ENCODE results near the gene KDM5B.

KDM5B gene

DNA sequence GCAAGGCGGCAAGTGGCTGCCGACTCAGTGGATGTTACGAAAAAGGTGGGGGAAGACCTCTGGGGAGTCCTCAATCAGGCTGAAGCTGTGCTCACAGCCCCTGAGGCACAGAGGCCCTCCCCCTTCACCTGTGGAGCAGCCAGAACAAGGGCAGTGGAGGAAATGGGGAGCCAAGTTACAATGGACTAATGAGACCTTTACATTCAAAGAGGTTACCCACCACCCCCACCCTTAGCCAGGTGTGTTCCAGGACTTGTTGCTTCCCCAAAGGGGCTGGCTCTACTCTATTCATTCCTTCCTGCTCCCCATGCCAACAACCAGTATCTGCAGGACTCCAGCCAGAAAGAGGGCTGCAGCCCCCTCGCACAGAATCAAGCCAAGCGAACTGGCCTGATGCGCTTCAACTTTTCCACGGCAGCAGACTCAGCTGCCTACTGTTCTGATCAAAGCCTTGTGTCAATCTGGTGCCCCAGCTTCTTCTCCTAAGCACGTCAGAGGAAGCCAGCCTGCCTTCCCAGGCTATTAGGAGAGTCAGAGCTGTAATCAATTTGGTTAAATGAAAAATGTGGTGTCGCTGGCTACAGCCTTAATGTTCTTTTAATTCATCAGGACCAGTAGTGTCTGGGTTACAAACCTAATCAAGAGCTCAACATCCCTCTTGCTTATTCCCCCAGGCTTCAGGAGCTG lies 96.1 kb downstream of the KDM5B start:
- DNase-seq = no peak

- DNase-seq = no peak
Measured at GRCh38 chr1:202710070-202711045, 97.9 kb downstream of the KDM5B start, which contains the start of gene SYT2. TSS of gene SYT2 (minus strand) at chr1:202710454. CDS start at chr1:202605772, 104,682 bp downstream.

- no peak for DNase-seq
Measured at GRCh38 chr1:202709276-202710041, 98.8 kb downstream of the KDM5B start.

GRCh38 chr1:202708456-202709275 lies 99.6 kb downstream of the KDM5B start:
- DNase-seq = no peak

DNA sequence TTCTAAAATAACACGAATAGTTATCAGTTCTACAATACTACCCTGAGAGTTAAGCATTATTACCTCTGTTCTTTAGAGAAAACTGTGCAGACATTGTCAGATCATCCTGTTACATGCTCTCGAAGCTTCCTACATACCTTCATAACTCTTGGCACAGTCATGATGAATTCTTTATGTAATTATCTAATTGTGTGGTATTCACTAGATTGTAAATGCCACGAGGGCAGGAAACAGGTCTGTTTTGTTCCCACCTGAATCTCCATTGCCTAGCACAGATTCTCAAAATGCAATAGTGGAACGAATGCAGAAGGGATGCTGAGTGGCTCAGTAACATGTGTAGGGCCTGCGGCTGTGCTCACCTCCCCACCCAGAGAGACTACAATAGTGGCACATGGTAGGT lies 101.4 kb downstream of the KDM5B start:
- no peak for DNase-seq

GRCh38 chr1:202704601-202705000 lies 103.6 kb downstream of the KDM5B start:
- DNase-seq = no peak

DNA sequence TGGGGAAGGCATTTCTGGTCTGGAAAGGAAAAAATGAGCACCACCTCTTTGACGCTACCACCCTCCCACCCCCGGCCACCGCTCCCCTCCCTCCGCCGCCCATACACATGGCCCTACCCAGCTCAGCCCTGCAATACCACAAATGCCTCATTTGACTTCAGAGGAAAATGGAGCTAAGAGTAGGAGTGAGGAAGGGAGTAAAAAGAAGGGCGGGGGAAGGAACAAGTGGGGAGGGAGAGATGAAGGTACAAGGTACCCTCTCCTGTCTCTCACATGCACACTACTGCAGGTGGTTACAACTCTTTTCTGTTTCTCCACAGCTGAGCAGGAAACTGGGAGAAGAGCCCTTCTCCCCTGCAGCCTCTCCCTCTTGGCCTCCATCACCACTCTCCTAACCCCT lies 105.0 kb downstream of the KDM5B start:
- DNase-seq = no peak

DNA sequence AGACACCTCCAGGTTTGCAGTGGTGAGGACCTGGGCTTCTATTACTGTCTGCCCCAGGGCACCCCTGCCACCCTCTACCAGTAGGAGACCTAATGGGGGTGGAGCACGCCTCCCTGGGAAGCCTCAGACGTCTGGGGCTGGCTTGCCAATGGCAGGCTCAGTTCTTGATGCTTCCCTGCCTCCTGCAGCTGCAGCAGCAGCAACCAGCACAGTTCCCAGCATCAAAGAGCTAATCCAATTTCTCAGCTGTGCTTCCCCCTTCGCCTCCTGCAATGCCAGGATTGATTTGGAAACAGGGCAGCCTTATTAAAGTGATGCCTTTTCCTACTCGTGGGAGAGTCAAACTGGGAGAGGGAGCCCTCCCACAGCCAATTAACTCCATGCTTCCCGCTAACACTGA lies 106.1 kb downstream of the KDM5B start:
- DNase-seq = no peak

DNA sequence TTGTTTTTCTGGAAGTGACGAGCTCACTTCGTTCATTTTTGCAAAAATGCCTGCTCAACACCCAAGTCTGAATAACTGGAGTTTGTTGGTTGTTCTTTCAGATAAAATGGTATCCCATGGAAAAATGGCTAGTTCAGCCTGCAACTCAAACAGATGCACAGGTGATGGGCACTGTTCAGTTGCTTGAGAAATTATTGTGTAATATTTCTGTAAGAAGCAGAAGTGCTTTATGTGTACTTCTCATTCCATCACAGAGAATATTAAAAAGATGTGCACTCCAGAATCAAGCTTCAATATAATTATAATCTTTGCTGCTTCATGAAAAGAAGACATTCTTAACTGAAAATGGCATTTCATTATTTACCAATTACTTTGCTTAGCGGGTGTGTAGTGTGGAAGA lies 107.0 kb downstream of the KDM5B start:
- DNase-seq = no peak

GRCh38 chr1:202700061-202700460 lies 108.2 kb downstream of the KDM5B start:
- DNase-seq = no peak

GRCh38 chr1:202698276-202698675 lies 109.9 kb downstream of the KDM5B start:
- no peak for DNase-seq

DNA sequence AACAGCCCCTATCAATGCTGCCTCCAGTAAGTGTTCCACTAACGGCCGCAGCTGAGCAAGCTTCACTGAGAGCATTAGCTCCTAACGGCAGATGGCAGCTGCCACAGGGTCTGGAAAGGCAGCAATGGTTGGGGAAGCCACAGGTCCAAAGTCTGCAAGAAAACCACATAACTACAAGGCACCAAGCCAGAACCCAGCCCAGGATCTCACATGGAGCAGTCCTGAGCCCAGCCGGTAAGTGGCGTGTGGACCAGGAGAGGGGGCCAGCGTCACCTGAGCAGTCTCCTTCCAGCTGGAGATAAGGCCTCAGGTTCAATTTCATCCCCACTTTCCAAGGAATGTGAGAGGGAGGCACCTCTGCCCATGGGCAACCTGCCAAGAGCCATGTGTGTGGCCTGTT lies 111.2 kb downstream of the KDM5B start:
- no peak for DNase-seq

DNA sequence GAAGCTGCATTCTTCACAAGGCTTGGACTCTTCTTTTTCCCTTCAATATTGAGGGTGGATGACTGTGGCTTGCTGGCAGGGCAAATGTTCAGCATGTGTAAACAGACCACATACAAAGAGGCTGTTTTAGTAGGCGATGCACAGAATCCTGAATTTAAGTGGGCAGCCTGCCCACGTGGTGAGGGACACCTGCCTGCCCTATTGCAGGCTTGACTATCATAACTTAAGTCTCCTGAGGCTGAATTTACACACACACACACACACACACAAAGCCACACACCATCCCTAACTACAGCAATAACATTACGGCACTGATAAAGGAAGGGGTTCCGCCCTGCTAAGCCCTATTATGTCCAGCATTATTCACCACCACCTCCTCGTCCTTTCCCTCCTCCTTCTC lies 113.9 kb downstream of the KDM5B start:
- no peak for DNase-seq

DNA sequence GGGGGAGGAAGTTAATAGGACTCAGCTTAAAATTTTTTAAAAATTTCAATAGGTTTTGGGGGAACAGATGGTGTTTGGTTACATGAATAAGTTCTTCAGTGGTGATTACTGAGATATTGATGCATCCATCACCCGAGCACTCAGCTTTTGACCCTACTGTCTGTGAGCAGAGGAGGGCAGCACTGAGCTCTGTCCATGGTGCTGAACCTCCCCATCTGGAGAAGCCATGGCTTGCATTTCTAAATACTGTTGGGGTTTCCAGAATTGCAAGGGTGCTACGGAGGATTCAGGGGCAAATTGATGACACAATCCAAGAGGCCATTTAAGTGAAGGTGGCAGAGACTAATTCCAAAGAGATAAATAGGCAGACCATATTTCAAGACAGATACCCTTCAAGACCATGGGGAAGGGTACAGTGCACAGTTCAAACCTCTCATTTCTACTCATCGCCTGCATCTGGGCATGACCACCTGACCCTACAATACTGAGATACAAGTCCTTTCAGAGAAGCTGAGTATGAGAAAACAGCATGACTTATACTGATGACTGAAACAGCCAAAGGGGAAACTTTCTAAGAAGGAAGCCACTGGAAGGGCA lies 115.2 kb downstream of the KDM5B start:
- peak; percentile 30 for DNase-seq

GRCh38 chr1:202691816-202692215 lies 116.4 kb downstream of the KDM5B start:
- no peak for DNase-seq

GRCh38 chr1:202689493-202690342 lies 118.5 kb downstream of the KDM5B start:
- no peak for DNase-seq

- no peak for DNase-seq
Measured at GRCh38 chr1:202689082-202689481, 119.1 kb downstream of the KDM5B start.

DNA sequence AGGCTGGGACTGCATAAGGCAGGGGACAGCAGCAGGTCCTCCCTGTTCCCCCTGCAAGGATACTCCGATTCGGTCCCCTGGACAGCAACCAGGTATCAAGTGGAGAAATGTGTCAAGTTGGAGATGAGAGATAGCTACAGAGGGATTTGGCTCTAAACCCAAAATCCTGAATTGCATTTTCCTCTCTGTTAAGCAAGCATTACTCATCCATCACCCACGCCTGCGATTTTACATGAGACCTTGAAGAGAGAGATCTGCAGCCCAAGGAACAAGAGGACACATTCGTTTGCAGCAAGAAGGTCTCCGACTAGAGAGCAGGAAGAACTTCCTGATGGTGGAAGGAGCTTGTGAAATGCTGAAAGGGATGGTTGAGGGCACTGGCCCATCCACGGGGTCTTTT lies 119.8 kb downstream of the KDM5B start:
- no peak for DNase-seq

DNA sequence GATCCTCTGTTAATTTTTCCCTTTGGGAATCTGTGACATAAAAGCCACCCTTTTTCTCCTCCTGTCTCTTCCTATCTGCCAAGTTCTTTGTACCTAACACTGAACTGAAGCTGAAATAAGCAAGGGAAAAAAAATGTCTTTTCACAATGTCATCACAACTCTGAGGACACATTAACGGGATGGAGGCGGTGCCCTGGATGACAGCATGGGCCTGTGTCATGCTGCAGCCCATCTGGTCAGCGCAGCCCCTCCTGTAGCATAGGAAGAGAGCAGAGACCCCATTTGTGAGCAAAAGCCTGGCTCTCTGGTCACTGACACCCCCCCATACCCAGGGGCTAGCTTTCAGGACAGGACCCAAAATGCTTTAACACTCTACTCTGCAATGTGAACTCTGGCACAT lies 120.4 kb downstream of the KDM5B start:
- DNase-seq = no peak

DNA sequence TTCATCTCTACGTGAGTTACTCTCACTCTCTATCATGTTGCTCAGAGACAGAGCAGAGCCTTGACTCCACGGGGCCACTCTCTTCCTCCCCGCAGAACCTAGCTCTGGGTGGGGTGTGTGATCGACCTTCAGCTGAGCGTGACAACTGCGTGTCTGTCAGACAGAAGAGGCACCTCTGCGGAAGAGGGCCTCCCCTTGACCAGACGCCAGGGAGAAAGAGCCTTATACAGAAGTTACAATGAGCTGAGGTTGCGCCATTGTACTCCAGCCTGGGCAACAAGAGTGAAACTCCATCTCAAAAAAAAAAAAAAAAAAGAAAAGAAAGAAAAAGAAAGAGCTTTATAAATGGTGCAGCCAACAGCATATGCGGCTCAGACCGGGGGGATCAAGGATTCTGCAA lies 120.9 kb downstream of the KDM5B start:
- no peak for DNase-seq

- DNase-seq = no peak
Measured at GRCh38 chr1:202685641-202686040, 122.6 kb downstream of the KDM5B start.
